ENCODE results near the gene SLC16A5.
"Not testable (repeated sequence)": the region's sequence is repeated elsewhere in the genome, so short reads cannot be mapped to it uniquely, and the experiment has no call there.

Gene SLC16A5

GRCh38 chr17:75067856-75068255 lies 19.9 kb upstream of the SLC16A5 start:
- in situ Hi-C loops (cut with HindIII; ENCODE audit: low pct_ligation_motif_present, low sequenced_read_pairs), result no loop called here
- H3K27me3 ChIP-seq (replicated peaks), result no peaks in the 10 kb centered on the region
- TF ChIP-seq, protein P1, sequence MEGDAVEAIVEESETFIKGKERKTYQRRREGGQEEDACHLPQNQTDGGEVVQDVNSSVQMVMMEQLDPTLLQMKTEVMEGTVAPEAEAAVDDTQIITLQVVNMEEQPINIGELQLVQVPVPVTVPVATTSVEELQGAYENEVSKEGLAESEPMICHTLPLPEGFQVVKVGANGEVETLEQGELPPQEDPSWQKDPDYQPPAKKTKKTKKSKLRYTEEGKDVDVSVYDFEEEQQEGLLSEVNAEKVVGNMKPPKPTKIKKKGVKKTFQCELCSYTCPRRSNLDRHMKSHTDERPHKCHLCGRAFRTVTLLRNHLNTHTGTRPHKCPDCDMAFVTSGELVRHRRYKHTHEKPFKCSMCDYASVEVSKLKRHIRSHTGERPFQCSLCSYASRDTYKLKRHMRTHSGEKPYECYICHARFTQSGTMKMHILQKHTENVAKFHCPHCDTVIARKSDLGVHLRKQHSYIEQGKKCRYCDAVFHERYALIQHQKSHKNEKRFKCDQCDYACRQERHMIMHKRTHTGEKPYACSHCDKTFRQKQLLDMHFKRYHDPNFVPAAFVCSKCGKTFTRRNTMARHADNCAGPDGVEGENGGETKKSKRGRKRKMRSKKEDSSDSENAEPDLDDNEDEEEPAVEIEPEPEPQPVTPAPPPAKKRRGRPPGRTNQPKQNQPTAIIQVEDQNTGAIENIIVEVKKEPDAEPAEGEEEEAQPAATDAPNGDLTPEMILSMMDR (IDR thresholded peaks at IDR 0.05; ENCODE audit: low read depth, low read length, missing control alignments), result no peak
- H3K27ac ChIP-seq, result no peak overlapping the region
- DNase-seq, result no peak
- H3K36me3 ChIP-seq (replicated peaks), result peaks cover 18% of the 10 kb centered on the region
- no peak overlapping the region for H3K4me3 ChIP-seq (ENCODE audit: low read depth, low read length)

DNA sequence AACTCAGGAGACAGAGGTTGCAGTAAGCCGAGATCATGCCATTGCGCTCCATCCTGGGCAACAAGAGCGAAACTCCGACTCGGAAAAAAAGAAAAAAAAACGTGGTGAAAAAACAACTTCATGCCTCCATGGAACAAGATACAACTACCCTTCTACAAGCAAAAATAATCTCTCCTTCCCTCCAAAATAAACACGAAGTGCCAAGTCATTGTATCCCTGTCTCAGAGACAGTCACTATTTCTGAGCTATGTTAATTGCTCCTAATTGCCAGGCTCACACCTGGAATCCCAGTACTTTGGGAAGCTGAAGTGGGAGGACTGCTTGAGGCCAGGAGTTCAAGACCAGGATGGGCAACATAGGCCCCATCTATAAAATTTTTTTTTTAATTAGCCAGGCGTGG lies 19.0 kb upstream of the SLC16A5 start:
- peaks cover 9% of the 10 kb centered on the region for H3K36me3 ChIP-seq (replicated peaks)
- in situ Hi-C loops (cut with HindIII; ENCODE audit: low pct_ligation_motif_present, low sequenced_read_pairs), result no loop called here
- no peak overlapping the region for H3K27ac ChIP-seq
- no peaks in the 10 kb centered on the region for H3K27me3 ChIP-seq (replicated peaks)
- no peak for DNase-seq
- TF ChIP-seq, protein P1 (IDR thresholded peaks at IDR 0.05; ENCODE audit: low read depth, low read length, missing control alignments), result no peak
- no peak overlapping the region for H3K4me3 ChIP-seq (ENCODE audit: low read depth, low read length)

DNA sequence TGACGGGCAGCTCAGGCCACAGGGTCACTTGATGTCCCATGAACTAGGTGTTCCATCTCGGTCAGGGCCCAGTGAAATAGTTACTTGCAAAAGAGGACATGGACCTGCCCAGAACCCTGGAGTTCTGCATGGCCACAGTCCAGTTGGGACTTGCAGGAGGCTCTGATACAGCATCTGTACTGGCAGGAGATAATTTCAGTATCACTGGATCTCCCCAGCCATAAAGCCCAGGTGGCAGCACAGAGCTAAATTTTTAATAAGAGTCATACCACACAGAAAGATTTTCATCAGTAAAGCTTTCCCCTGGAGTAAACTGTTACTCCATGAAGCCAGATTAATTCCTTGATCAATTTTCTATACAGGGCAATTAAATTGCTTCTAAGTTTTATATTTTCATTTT lies 18.0 kb upstream of the SLC16A5 start:
- Histone ChIP-seq H3K27me3 (replicated peaks) (no peaks in the 10 kb centered on the region), H3K36me3 (replicated peaks) (no peaks in the 10 kb centered on the region), H3K27ac (no peak overlapping the region), H3K4me3 (ENCODE audit: low read depth, low read length) (no peak overlapping the region)
- TF ChIP-seq, protein P1 (IDR thresholded peaks at IDR 0.05; ENCODE audit: low read depth, low read length, missing control alignments), result peak; percentile 65
- in situ Hi-C loops (cut with HindIII; ENCODE audit: low pct_ligation_motif_present, low sequenced_read_pairs), result no loop called here
- no peak for DNase-seq

DNA sequence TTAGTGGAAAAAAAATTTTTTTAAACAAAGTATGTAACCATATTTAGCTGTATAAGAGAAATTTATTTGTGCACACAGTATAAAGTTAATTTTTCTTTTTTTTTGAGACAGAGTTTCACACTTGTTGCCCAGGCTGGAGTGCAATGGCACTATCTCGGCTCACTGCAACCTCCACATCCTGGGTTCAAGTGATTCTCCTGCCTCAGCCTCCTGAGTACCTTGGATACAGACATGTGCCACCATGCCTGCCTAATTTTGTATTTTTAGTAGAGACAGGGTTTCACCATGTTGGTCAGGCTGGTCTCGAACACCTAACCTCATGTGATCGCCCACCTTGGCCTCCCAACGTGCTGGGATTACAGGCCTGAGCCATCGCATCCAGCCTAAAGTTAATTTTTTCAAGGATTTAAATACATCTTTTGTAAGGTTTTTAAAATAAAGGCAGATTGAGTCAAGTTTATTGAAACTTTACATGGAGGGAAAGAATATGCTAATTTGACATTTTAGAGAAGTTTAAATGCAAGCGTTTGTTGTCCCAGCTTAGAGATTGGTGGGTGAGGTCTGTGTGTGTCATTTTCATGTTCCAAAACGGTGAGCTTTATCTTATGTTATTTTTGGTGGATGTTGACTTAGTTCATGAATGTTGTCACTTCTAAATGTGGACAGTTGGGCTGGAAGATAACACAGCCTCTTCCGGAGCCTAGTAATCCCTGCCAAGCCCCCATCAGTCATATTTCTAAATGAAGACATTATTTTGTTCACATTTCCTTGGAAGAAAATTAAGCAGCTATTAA lies 16.1 kb upstream of the SLC16A5 start:
- H3K36me3 ChIP-seq (replicated peaks); DNase-seq; in situ Hi-C loops (cut with HindIII; ENCODE audit: low pct_ligation_motif_present, low sequenced_read_pairs); H3K27me3 ChIP-seq (replicated peaks); H3K4me3 ChIP-seq (ENCODE audit: low read depth, low read length); H3K27ac ChIP-seq: not testable (repeated sequence)

DNA sequence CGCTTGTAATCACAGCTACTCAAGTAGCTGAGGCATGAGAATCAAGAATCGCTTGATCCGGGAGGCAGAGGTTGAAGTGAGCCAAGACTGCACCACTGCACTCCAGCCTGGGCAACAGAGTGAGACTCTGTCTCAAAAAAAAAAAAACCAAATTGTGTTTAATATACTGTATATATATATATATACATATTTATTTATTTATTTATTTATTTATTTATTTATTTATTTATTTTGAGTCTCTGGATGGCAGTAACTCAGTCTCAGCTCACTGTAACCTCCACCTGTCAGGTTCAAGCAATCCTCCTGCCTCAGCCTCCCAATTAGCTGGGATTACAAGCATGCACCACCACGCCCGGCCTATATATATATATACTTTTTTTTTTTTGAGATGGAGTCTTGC lies 14.8 kb upstream of the SLC16A5 start:
- H3K27ac ChIP-seq; H3K4me3 ChIP-seq (ENCODE audit: low read depth, low read length); DNase-seq; H3K36me3 ChIP-seq (replicated peaks); in situ Hi-C loops (cut with HindIII; ENCODE audit: low pct_ligation_motif_present, low sequenced_read_pairs); H3K27me3 ChIP-seq (replicated peaks): not testable (repeated sequence)

DNA sequence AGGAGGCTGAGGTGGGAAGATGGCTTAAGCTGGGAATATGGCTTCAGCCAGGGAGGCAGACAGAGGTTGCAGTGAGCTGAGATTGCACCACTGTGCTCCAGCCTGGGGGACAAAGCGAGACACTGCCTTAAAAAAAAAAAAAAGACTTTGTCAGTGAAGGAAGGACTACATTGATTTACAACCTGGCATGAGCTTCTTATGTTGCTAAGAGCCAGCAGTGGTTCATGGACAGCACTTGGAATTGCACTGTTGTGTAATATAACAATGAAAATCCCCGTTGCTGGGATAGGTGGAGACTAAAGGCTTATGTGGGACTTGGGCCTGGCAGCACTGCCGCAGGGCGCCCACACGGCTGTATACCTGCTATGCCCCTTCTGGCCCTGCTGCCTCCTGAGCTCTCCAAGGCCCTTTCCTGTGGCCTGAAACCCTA lies 14.1 kb upstream of the SLC16A5 start:
- DNase-seq, result no peak
- H3K36me3 ChIP-seq (replicated peaks), result no peaks in the 10 kb centered on the region
- H3K27me3 ChIP-seq (replicated peaks), result no peaks in the 10 kb centered on the region
- no peak overlapping the region for H3K27ac ChIP-seq
- no peak overlapping the region for H3K4me3 ChIP-seq (ENCODE audit: low read depth, low read length)
- in situ Hi-C loops (cut with HindIII; ENCODE audit: low pct_ligation_motif_present, low sequenced_read_pairs), result no loop called here
- TF ChIP-seq, protein P1 (IDR thresholded peaks at IDR 0.05; ENCODE audit: low read depth, low read length, missing control alignments), result no peak

DNA sequence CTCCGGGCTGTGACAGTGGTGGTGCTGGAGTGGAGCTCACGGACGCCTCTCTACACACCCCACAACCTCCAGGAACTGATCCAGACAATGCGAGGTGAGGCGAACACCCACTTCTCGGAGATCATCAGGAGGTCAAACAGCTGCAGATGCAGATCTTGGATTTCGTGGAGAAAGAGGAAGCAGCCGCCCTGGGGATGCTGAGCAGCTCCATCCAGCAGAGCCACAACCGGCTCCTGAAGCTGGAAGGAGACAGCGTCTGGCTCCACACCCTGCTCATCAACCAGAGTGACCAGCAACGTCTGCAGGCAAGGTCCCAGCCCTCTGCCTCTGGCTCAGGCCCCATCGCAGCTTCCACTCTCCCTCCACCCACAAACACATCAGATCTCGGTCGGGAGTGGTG lies 13.2 kb upstream of the SLC16A5 start:
- TF ChIP-seq, protein P1 (IDR thresholded peaks at IDR 0.05; ENCODE audit: low read depth, low read length, missing control alignments), result no peak
- no peak for DNase-seq
- H3K27ac ChIP-seq, result no peak overlapping the region
- H3K36me3 ChIP-seq (replicated peaks), result no peaks in the 10 kb centered on the region
- no peak overlapping the region for H3K4me3 ChIP-seq (ENCODE audit: low read depth, low read length)
- H3K27me3 ChIP-seq (replicated peaks), result no peaks in the 10 kb centered on the region
- in situ Hi-C loops (cut with HindIII; ENCODE audit: low pct_ligation_motif_present, low sequenced_read_pairs), result no loop called here
